Glomerular visceral epithelial cell (primary cell): ENCODE results near the gene SLC26A3.

Experiments
- DNase-seq: peaks from one replicate; pipeline ENCODE4 v3.0.0-alpha.2; 2016; ENCODE audit errors: extremely low spot score

The SLC26A3 gene

GRCh38 chr7:107816011-107816566 lies 13.1 kb upstream of the SLC26A3 start:
- DNase-seq, result no peak

- no peak for DNase-seq
These were observed 12.3 kb upstream of the SLC26A3 start for GRCh38 chr7:107815254-107815882.

GRCh38 chr7:107813524-107813923 lies 10.5 kb upstream of the SLC26A3 start:
- DNase-seq, result no peak

DNA sequence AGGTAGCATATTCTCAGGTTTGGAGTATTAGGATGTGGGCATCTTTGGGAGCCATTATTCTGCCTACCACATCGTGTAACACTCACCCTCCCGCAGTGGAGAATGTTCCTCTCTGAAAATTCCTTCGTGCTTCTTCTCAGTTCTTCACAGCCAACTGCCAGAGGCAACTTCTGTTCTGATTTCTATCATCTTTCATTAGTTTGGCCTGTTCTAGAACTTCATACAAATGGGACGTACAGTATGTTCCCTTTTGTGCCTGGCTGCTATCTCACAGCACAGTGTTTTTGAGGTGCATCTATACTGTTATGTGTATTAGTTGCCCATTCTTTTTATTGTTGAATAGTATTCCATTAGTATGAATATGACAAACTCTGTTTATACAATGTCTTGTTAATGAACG lies 8.9 kb upstream of the SLC26A3 start:
- no peak for DNase-seq

GRCh38 chr7:107810626-107811025 lies 7.6 kb upstream of the SLC26A3 start:
- no peak for DNase-seq

GRCh38 chr7:107809179-107809578 lies 6.2 kb upstream of the SLC26A3 start:
- no peak for DNase-seq

DNA sequence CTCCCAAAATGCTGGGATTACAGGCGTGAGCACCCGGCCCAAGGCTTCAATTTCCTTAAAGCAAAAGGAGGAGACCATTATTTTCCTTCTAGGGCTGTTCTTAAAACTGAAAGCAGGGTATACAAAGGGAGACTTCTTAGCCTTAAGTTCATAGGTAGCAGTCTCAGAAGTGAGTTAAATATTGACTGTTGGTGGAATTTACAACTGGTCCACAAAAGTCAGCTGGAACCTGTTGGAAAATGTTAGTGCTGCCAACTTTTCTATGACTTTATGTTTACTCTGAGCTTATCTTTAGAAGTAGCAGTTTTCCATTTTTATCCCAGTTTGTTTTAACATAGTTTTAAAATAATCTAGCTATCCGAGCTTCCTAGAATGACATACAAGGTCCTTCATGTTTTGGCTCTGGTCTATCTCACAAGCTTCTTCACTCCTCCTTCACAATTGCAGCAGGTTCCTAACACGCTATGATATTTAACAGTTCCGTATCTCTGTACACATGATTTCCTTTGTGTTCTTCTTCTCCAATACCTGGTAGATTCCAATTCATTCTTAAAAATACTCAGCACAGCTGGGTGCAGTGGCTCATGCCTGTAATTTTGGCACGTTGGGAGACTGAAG lies 3.3 kb downstream of the SLC26A3 start:
- no peak for DNase-seq

DNA sequence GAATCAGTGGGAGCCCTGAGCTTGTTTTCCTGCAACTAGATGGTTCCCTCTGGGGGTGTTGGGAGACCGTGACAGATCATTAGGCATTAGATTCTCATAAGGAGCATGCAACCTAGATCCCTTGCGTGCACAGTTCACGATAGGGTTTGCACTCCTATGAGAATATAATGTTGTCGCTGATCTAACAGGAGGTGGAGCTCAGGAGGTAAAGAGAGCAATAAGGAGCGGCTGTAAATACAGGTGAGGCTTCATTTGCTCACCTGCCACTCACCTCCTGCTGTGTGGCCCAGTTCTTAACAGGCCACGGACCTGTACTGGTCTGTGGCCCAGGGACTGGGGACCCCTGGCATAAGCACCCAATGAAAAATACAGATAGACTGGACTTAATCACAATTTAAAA lies 10.7 kb downstream of the SLC26A3 start:
- DNase-seq, result no peak

- no peak for DNase-seq
These were observed 13.4 kb downstream of the SLC26A3 start for GRCh38 chr7:107789647-107790046.

GRCh38 chr7:107788662-107789061 lies 14.4 kb downstream of the SLC26A3 start:
- DNase-seq, result no peak

GRCh38 chr7:107788216-107788615 lies 14.8 kb downstream of the SLC26A3 start:
- no peak for DNase-seq

DNA sequence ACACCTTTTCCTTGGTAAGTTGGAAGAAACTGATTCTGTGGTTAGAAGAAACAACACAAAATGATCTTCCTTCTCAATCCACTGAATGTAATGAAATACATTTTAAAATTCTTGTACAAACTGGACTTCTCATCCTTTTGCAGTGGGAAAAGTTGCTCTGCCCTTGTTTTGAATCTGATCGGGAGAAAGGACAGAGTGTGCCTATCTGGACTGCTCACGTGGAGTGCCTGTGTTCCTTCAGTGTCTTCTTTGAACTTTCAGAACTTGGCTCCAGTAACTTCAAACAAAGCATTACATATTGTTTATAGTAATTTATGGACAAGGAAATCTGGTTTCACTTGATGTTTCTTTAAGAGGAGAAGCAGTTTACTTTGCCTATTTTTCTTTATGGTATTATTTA lies 17.1 kb downstream of the SLC26A3 start:
- no peak for DNase-seq

DNA sequence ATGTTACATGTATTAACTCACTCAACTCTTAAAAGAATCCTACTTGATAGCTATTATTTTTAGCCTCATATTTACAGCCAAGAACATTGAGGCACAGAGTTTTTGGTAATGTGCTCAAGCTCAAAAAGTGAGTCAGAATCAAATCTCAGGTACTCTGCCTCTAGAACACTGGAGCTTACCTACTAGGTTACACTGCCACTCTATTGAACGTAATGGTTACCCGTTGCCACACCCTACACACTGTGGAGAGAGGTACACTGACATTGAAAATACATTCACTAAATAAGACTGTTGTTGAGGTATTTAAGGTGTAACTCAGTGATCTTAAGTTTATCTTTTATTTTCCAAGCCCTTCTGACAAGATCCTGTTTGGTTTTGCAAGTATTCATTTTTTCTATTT lies 17.9 kb downstream of the SLC26A3 start:
- DNase-seq, result no peak

DNA sequence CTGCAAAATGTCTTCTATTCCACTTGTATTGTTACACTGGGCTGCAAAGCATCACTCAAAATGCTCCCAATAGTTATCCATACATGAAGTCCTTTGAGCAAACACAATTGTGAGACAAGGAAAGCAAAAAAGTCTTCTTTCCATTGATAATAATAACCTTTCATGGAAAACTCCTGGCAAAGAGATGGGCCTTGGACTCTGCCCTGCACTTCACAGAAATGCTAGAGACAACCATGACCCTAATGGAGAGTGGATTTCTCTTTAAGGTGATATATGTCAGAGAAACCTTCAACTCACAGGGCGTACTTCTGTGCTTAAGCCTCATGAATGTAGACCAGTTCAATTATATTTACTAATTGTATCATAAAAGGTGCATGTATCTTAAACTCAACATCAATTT lies 19.4 kb downstream of the SLC26A3 start:
- no peak for DNase-seq

GRCh38 chr7:107782374-107782773 lies 20.6 kb downstream of the SLC26A3 start:
- DNase-seq, result no peak

GRCh38 chr7:107779647-107780099 lies 23.4 kb downstream of the SLC26A3 start:
- DNase-seq, result no peak

- DNase-seq, result no peak
These were observed 24.7 kb downstream of the SLC26A3 start for GRCh38 chr7:107778283-107778682.

GRCh38 chr7:107777702-107778101 lies 25.3 kb downstream of the SLC26A3 start:
- no peak for DNase-seq

DNA sequence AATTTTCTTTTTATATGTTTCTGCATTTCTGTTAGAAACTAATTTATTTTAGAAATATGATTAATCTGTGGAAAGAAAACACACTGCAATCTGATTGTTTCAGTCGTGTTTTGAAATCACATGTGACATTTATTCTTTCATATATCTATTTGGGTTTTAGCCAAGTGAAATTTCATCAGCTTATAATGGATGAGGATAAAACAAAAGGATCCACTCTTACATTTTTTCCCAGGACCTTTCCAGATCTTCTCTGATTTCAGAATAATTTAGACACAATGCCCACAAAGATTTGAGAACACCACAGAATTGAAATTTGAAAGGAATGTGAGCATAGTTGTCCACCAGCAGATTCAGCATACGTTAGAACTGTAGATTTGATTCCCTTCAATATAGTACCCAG lies 30.0 kb downstream of the SLC26A3 start:
- no peak for DNase-seq

- no peak for DNase-seq
These were observed 34.8 kb downstream of the SLC26A3 start for GRCh38 chr7:107768263-107768662.

GRCh38 chr7:107767391-107767790 lies 35.6 kb downstream of the SLC26A3 start:
- DNase-seq, result no peak

DNA sequence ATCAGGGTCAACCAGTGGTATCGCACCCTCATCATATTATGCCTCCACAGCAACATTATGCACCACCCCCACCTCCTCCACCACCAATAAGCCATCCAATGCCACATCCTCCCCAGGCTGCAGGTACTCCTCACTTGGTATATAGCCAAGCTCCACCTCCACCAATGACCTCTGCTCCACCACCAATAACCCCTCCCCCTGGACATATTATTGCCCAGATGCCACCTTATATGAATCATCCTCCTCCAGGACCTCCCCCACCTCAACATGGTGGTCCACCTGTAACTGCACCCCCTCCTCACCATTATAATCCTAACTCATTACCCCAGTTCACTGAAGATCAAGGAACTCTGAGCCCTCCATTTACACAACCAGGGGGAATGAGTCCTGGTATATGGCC lies 44.4 kb downstream of the SLC26A3 start:
- DNase-seq, result no peak

GRCh38 chr7:107754642-107755041 lies 48.4 kb downstream of the SLC26A3 start:
- no peak for DNase-seq

DNA sequence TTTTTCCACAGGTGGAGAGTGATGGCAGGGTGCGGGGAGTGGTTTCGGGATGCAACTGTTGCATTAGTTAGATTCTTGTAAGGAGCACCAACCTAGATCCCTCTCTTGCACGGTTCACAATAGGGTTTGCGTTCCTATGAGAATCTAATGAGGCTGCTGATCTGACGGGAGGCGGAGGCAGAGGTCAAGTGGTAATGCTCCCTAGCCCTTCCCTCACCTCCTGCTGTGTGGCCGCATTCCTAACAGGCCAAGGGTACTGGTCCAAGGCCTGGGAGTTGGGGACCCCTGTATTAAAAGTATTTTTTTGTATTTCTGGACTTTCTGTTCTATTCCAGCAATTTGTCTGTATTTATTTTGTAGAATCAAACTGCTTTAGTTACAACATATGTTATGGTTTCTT lies 51.9 kb downstream of the SLC26A3 start:
- no peak for DNase-seq
